Upper lobe of left lung (tissue), 6 donors: ENCODE results near the gene KLRF1. TPM values are rescaled to one million over a fixed set of nuclear protein-coding genes. Genes with fewer than 3 reads are reported as not detected.

ENCODE experiments used
- ATAC-seq, 2 donors: fragments of 200-7000 bp; cut with Tn5 transposase; one replicate each; pipeline ENCODE4 v1.9.1; 2022; ENCODE audit warnings: mild to moderate bottlenecking in 2 of 2, moderate library complexity in 2 of 2; ENCODE audit not compliant: low FRiP score in 2 of 2
- DNase-seq, 2 donors: peaks; one replicate each; pipeline ENCODE4 v3.0.0-alpha.2; 2019 to 2020
- H3K27ac ChIP-seq, 4 donors: fragments of 200-600 bp; sonication (generic); one replicate each; pipeline ENCODE4 v1.5.1; 2016 to 2019
- H3K27me3 ChIP-seq, 4 donors: fragments of 200-600 bp; sonication (generic); one replicate each; pipeline ENCODE4 v1.5.1; 2017 to 2019
- H3K36me3 ChIP-seq, 4 donors: fragments of 200-600 bp; sonication (generic); one replicate each; pipeline ENCODE4 v1.5.1; 2016 to 2019
- H3K4me1 ChIP-seq, 4 donors: fragments of 200-600 bp; sonication (generic); one replicate each; pipeline ENCODE4 v1.5.1; 2018 to 2019
- H3K4me3 ChIP-seq, 4 donors: fragments of 200-600 bp; sonication (generic); one replicate each; pipeline ENCODE4 v1.5.1; 2017 to 2019; ENCODE audit warnings: mild to moderate bottlenecking in 2 of 4, moderate library complexity in 1 of 4
- H3K9me3 ChIP-seq, 4 donors: fragments of 200-600 bp; sonication (generic); one replicate each; pipeline ENCODE4 v1.5.1; 2018 to 2019
- EP300 ChIP-seq, 4 donors: sonication (generic); formaldehyde crosslinking; IDR thresholded peaks; one replicate each; pipeline ENCODE4 v1.5.1; 2017; ENCODE audit warnings: antibody characterized with exemption in 4 of 4, control low read depth in 2 of 4
- POLR2A ChIP-seq, 4 donors: fragments of 450-650 bp; IDR thresholded peaks; one replicate each; pipeline ENCODE4 v1.5.1; 2016 to 2017; ENCODE audit warnings: antibody characterized with exemption in 4 of 4, mild to moderate bottlenecking in 2 of 4
- POLR2AphosphoS5 ChIP-seq, 2 donors: sonication (generic); formaldehyde crosslinking; IDR thresholded peaks; one replicate each; pipeline ENCODE4 v1.5.1; 2017; ENCODE audit warnings: antibody characterized with exemption in 2 of 2
- WGBS, 2 donors: methylation state at CpG; one replicate each; pipeline ENCODE4 v1.1.5; 2017 to 2018; 5-methylcytosine and 5-hydroxymethylcytosine counted together
- total RNA-seq, 6 donors: library from RNA; depleted of rRNA in 4 of 6; stranded (reverse); fragments of >200 nt in 4 of 6; gene quantifications; one replicate each; pipeline versions ENCODE4 v1.1.0 to v1.2.1, GENCODE V29; 2016 to 2021
- TF ChIP-seq, protein P1 (sequence below), 6 experiments: fragments of 450-650 bp in 4 of 6; fragments of 200-600 bp in 2 of 6; sonication (generic) in 2 of 6; IDR thresholded peaks; one replicate each; pipeline ENCODE4 v1.5.1; 2016 to 2019; ENCODE audit warnings: antibody characterized with exemption in 6 of 6
- donor health status: DM: no; HTN: no; CAD: no; lungs with moderate emphysema.
- donor health status: DM: no; HTN: yes; CAD: no; lungs with severe emphysema.

The KLRF1 gene
- total RNA-seq, 6 donors from 2014 or later: 1.2 to 6.9 (median 2.0) TPM; not detected in 2

DNA sequence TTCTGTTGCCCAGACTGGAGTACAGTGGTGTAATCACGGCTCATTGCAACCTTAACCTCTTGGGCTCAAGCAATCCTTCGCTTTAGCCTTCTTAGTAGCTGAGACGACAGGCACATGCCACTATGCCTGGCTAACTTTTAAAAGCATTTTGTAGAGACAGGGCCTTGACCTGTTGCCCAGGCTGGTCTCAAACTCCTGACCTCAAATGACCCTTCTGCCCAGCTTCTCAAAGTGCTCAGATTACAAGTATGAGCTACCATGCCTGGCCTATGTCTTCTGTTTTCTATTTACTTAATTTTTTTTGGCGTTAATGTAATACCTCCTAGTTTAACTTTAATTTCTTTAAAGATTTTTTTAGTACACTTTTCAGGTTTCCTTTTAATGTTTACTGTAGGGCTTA is 20.6 kb upstream of the KLRF1 start:
- Histone ChIP-seq H3K27me3 (no peaks in the 10 kb centered on the region), H3K4me1 (no peaks in the 10 kb centered on the region), H3K9me3 (no peaks in the 10 kb centered on the region), H3K4me3 (no peak overlapping the region), H3K36me3 (no peaks in the 10 kb centered on the region), H3K27ac (no peak overlapping the region)
- no peak for TF ChIP-seq POLR2AphosphoS5 (IDR thresholded peaks at IDR 0.05)
- TF ChIP-seq, protein P1, sequence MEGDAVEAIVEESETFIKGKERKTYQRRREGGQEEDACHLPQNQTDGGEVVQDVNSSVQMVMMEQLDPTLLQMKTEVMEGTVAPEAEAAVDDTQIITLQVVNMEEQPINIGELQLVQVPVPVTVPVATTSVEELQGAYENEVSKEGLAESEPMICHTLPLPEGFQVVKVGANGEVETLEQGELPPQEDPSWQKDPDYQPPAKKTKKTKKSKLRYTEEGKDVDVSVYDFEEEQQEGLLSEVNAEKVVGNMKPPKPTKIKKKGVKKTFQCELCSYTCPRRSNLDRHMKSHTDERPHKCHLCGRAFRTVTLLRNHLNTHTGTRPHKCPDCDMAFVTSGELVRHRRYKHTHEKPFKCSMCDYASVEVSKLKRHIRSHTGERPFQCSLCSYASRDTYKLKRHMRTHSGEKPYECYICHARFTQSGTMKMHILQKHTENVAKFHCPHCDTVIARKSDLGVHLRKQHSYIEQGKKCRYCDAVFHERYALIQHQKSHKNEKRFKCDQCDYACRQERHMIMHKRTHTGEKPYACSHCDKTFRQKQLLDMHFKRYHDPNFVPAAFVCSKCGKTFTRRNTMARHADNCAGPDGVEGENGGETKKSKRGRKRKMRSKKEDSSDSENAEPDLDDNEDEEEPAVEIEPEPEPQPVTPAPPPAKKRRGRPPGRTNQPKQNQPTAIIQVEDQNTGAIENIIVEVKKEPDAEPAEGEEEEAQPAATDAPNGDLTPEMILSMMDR (IDR thresholded peaks at IDR 0.05): no peak
- TF ChIP-seq EP300 (IDR thresholded peaks at IDR 0.05): no peak
- TF ChIP-seq POLR2A (IDR thresholded peaks at IDR 0.05): no peak
- DNase-seq (no peak), ATAC-seq (no peak)
- WGBS, 2 donors: 76 to 80% methylated on average over 4 of the region's 4 CpGs

DNA sequence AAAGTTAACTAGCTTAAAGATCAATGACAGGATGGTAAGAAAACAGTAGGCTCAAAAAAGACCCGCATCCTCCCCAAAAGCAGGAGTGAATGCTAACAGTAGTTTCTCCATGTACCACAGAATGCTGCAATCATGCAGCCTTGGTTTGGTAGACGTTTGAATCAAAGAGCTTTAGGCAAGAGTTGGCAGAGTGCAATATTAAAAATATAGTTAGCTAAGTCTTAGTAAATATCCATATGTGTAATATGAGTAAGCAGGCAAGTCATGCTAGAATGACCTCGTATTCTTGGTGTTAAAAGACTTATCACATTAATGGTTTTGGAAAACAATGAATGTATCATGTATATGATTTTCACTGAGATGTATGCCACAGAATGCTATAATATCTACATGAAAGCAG is 18.8 kb upstream of the KLRF1 start:
- ATAC-seq (no peak), DNase-seq (no peak)
- Histone ChIP-seq H3K4me3 (no peak overlapping the region), H3K27me3 (no peaks in the 10 kb centered on the region), H3K27ac (no peak overlapping the region), H3K4me1 (peaks cover 0 to under 1% (median 0%) of the 10 kb centered on the region in 4 donors), H3K36me3 (no peaks in the 10 kb centered on the region), H3K9me3 (no peaks in the 10 kb centered on the region)
- 64 to 73% methylated on average over 3 of the region's 3 CpGs for WGBS, 2 donors
- TF ChIP-seq POLR2AphosphoS5 (IDR thresholded peaks at IDR 0.05) (no peak), POLR2A (IDR thresholded peaks at IDR 0.05) (no peak), EP300 (IDR thresholded peaks at IDR 0.05) (no peak)
- TF ChIP-seq, protein P1 (IDR thresholded peaks at IDR 0.05): no peak

DNA sequence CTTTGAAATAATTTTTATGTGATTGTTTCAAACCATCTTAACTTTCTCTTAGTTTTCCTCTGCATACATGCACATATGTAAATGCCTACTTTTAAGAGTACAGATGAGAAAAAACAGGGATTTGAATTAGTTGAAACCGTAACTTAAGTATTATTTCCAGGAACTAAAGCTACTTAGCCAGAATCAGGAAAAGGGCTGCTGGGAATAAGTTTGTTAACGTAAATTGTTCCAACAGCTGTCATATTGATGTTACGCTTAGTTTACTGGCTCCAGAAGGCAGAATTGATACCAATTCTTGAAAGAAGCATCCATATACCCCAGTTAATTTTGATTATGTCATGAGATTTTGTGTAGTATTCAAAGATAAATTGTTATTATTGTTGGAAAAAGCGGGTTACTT is 17.9 kb upstream of the KLRF1 start:
- no peaks in the 10 kb centered on the region for H3K27me3 ChIP-seq
- TF ChIP-seq, protein P1 (IDR thresholded peaks at IDR 0.05): no peak
- TF ChIP-seq POLR2A (IDR thresholded peaks at IDR 0.05) (no peak), EP300 (IDR thresholded peaks at IDR 0.05) (no peak), POLR2AphosphoS5 (IDR thresholded peaks at IDR 0.05) (no peak)
- WGBS, 2 donors: 69 to 82% methylated on average over 4 of the region's 4 CpGs
- DNase-seq: no peak
- H3K9me3 ChIP-seq: no peaks in the 10 kb centered on the region
- H3K4me3 ChIP-seq: no peak overlapping the region
- no peak overlapping the region for H3K27ac ChIP-seq
- peaks cover 0 to 5% (median 2%) of the 10 kb centered on the region in 4 donors for H3K4me1 ChIP-seq
- ATAC-seq: no peak
- H3K36me3 ChIP-seq: no peaks in the 10 kb centered on the region

DNA sequence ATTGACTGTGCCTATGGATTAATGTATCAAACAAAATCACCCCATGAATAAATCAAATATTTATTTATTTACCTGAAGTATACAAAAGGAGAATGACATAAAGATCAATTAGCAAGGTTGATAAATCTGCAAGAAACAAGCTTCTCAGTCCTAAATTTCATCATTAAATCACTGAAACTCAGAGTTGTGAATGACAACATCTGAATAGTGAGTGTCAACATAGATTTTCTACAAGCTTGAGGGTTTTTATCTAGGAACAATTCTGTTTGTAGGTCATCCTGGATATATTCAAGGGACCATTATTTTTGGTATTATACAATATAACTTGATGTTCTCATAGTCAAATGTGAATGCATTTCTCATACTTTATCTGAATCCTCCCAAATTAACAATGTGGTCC is 17.4 kb upstream of the KLRF1 start:
- no peak for ATAC-seq
- H3K27me3 ChIP-seq: no peaks in the 10 kb centered on the region
- H3K27ac ChIP-seq: no peak overlapping the region
- H3K4me3 ChIP-seq: no peak overlapping the region
- peaks cover 0 to 5% (median 2%) of the 10 kb centered on the region in 4 donors for H3K4me1 ChIP-seq
- no peaks in the 10 kb centered on the region for H3K36me3 ChIP-seq
- TF ChIP-seq POLR2AphosphoS5 (IDR thresholded peaks at IDR 0.05) (no peak), POLR2A (IDR thresholded peaks at IDR 0.05) (no peak), EP300 (IDR thresholded peaks at IDR 0.05) (no peak)
- TF ChIP-seq, protein P1 (IDR thresholded peaks at IDR 0.05): no peak
- no peak for DNase-seq
- H3K9me3 ChIP-seq: no peaks in the 10 kb centered on the region

DNA sequence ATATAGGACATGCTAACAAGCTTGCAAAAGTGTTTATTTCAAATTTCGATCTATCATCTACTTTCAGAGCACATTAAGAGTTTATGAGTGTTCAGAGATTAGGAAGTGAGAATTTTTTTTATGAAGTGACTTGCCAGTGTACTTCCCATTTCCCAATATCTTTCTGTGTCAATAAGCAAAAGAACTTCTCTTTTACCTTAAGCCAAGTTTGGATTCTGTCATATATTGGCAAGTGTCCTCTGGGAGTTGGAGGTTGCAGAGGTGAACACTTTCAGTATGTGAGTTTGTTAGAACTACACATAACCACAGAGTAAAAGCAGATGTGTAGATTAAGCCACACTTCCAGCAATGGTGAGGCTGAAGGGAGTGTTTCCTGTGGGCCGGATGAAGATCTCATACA is 16.6 kb upstream of the KLRF1 start:
- WGBS, 2 donors: 44 to 52% methylated on average over 2 of the region's 2 CpGs
- H3K4me1 ChIP-seq: peaks cover 0 to 5% (median 2%) of the 10 kb centered on the region in 4 donors
- no peak overlapping the region for H3K27ac ChIP-seq
- ATAC-seq: peak in 1 of 2 donors; percentile 43
- H3K27me3 ChIP-seq: no peaks in the 10 kb centered on the region
- no peaks in the 10 kb centered on the region for H3K9me3 ChIP-seq
- no peak for DNase-seq
- no peak overlapping the region for H3K4me3 ChIP-seq
- TF ChIP-seq, protein P1 (IDR thresholded peaks at IDR 0.05): no peak
- no peaks in the 10 kb centered on the region for H3K36me3 ChIP-seq
